WTC11 (cell line): ENCODE measurements around the gene ACOXL. TPM values are rescaled to one million over a fixed set of nuclear protein-coding genes. Genes with fewer than 3 reads are reported as not detected.

Experiments
- ATAC-seq: fragments of 200-7000 bp; cut with Tn5 transposase; 2 replicates; pipeline ENCODE4 v1.10.0; 2021; ENCODE audit warnings: mild to moderate bottlenecking, moderate library complexity
- CTCF ChIA-PET: fragments of 300-600 bp; sonication (Branson Sonifier 250); formaldehyde crosslinking; loops from one replicate; lab custom pipeline; 2021; ENCODE audit warnings: antibody characterized with exemption; lab: Charles Lee
- POLR2A ChIA-PET: fragments of 350-600 bp; sonication (Branson Sonifier 250); formaldehyde crosslinking; loops from one replicate; lab custom pipeline; 2021; ENCODE audit warnings: antibody characterized with exemption; lab: Charles Lee
- DNase-seq: peaks from one replicate; pipeline ENCODE4 v3.0.0; 2021; ENCODE audit warnings: low spot score
- H3K27ac Mint-ChIP-seq: 2 replicates; pipeline ENCODE4 v1.8.0; 2021; ENCODE audit warnings: mixed read lengths
- H3K27me3 Mint-ChIP-seq: 2 replicates; pipeline ENCODE4 v1.8.0; 2021; ENCODE audit warnings: low read depth, mild to moderate bottlenecking, moderate library complexity, mixed read lengths
- H3K36me3 Mint-ChIP-seq: 2 replicates; pipeline ENCODE4 v1.8.0; 2021; ENCODE audit warnings: mixed read lengths
- H3K4me1 Mint-ChIP-seq: 2 replicates; pipeline ENCODE4 v1.8.0; 2022; ENCODE audit warnings: mixed read lengths
- H3K4me3 Mint-ChIP-seq: 2 replicates; pipeline ENCODE4 v1.8.0; 2021; ENCODE audit warnings: mild to moderate bottlenecking, moderate library complexity, mixed read lengths
- H3K9me3 Mint-ChIP-seq: 2 replicates; pipeline ENCODE4 v1.8.0; 2021; ENCODE audit warnings: mixed read lengths
- E2F5 ChIP-seq: sonication (generic); formaldehyde crosslinking; IDR thresholded peaks from 2 replicates; pipeline ENCODE4 v1.8.1; 2022; ENCODE audit warnings: mild to moderate bottlenecking, moderate library complexity, missing genetic modification reagents
- GABPB1 ChIP-seq: sonication (generic); formaldehyde crosslinking; IDR thresholded peaks from 2 replicates; pipeline ENCODE4 v1.8.1; 2023; ENCODE audit warnings: mild to moderate bottlenecking, missing genetic modification reagents
- PRRX2 ChIP-seq: fragments of 250-450 bp; sonication (Bioruptor Pico); IDR thresholded peaks from 2 replicates; pipeline ENCODE4 v1.8.0; 2021; ENCODE audit warnings: mild to moderate bottlenecking
- RORB ChIP-seq: fragments of 250-450 bp; sonication (Bioruptor Pico); IDR thresholded peaks from 2 replicates; pipeline ENCODE4 v1.9.0; 2021; ENCODE audit warnings: mild to moderate bottlenecking
- TCF7 ChIP-seq: sonication (generic); formaldehyde crosslinking; IDR thresholded peaks from 2 replicates; pipeline ENCODE4 v1.8.0; 2022; ENCODE audit warnings: mild to moderate bottlenecking, low read depth, missing genetic modification reagents, moderate library complexity
- TEAD1 ChIP-seq: sonication (generic); formaldehyde crosslinking; IDR thresholded peaks from 2 replicates; pipeline ENCODE4 v1.8.0; 2022; ENCODE audit warnings: mild to moderate bottlenecking, missing genetic modification reagents
- ZBTB21 ChIP-seq: sonication (generic); formaldehyde crosslinking; IDR thresholded peaks from 2 replicates; pipeline ENCODE4 v1.8.1; 2023; ENCODE audit warnings: mild to moderate bottlenecking, missing genetic modification reagents, borderline replicate concordance
- ZNF263 ChIP-seq: sonication (generic); formaldehyde crosslinking; IDR thresholded peaks from 2 replicates; pipeline ENCODE4 v1.8.1; 2022; ENCODE audit warnings: low read depth, mild to moderate bottlenecking, moderate library complexity, missing genetic modification reagents
- ZNF512 ChIP-seq: sonication (generic); formaldehyde crosslinking; IDR thresholded peaks from 2 replicates; pipeline ENCODE4 v1.8.1; 2022; ENCODE audit warnings: missing genetic modification reagents, borderline replicate concordance
- ZNF671 ChIP-seq: fragments of 250-450 bp; sonication (Bioruptor Pico); IDR thresholded peaks from 2 replicates; pipeline ENCODE4 v1.8.0; 2021; ENCODE audit warnings: mild to moderate bottlenecking
- total RNA-seq: library from RNA; stranded (reverse); gene quantifications from 3 replicates; pipeline ENCODE4 v1.2.3, GENCODE V29; 2021
- TF ChIP-seq, protein P1 (sequence below): sonication (generic); formaldehyde crosslinking; conservative IDR thresholded peaks from 2 replicates; pipeline ENCODE4 v1.8.1; 2023; ENCODE audit warnings: mild to moderate bottlenecking, low read depth, missing genetic modification reagents, moderate library complexity
- TF ChIP-seq, protein P2 (sequence below): sonication (generic); formaldehyde crosslinking; IDR thresholded peaks from 2 replicates; pipeline ENCODE4 v1.8.0; 2022; ENCODE audit warnings: mild to moderate bottlenecking, missing genetic modification reagents
- TF ChIP-seq, protein P3 (sequence below): sonication (generic); formaldehyde crosslinking; IDR thresholded peaks from 2 replicates; pipeline ENCODE4 v1.8.1; 2023; ENCODE audit warnings: mild to moderate bottlenecking, missing genetic modification reagents
- TF ChIP-seq, protein P4 (sequence below): fragments of 250-450 bp; sonication (Bioruptor Pico); IDR thresholded peaks from 2 replicates; pipeline ENCODE4 v1.9.0; 2021; ENCODE audit warnings: mild to moderate bottlenecking
- TF ChIP-seq, protein P5 (sequence below): sonication (generic); formaldehyde crosslinking; IDR thresholded peaks from 2 replicates; pipeline ENCODE4 v1.8.1; 2022; ENCODE audit warnings: mild to moderate bottlenecking, missing genetic modification reagents, moderate library complexity, borderline replicate concordance

Gene ACOXL
- total RNA-seq, 1 experiment from 2014 or later, result 14.9 TPM

- H3K27me3 Mint-ChIP-seq, result no peaks in the 10 kb centered on the region
- DNase-seq, result no peak
- no peak overlapping the region for H3K4me3 Mint-ChIP-seq
- peaks cover 4% of the 10 kb centered on the region; the same call in 1 of the 2 replicates for H3K36me3 Mint-ChIP-seq
- ATAC-seq, result no peak
- POLR2A ChIA-PET, result no interaction called here
- TF ChIP-seq ZNF671 (CRISPR knock-in tag) (no peak), TCF7 (no peak), ZNF263 (no peak), PRRX2 (no peak), TEAD1 (CRISPR knock-in tag) (no peak)
- TF ChIP-seq, protein P1, sequence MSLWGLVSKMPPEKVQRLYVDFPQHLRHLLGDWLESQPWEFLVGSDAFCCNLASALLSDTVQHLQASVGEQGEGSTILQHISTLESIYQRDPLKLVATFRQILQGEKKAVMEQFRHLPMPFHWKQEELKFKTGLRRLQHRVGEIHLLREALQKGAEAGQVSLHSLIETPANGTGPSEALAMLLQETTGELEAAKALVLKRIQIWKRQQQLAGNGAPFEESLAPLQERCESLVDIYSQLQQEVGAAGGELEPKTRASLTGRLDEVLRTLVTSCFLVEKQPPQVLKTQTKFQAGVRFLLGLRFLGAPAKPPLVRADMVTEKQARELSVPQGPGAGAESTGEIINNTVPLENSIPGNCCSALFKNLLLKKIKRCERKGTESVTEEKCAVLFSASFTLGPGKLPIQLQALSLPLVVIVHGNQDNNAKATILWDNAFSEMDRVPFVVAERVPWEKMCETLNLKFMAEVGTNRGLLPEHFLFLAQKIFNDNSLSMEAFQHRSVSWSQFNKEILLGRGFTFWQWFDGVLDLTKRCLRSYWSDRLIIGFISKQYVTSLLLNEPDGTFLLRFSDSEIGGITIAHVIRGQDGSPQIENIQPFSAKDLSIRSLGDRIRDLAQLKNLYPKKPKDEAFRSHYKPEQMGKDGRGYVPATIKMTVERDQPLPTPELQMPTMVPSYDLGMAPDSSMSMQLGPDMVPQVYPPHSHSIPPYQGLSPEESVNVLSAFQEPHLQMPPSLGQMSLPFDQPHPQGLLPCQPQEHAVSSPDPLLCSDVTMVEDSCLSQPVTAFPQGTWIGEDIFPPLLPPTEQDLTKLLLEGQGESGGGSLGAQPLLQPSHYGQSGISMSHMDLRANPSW (CRISPR knock-in tag), result no peak
- TF ChIP-seq, all 79 proteins: peak for 0
- Mint-ChIP-seq H3K4me1 (peaks cover 12% of the 10 kb centered on the region), H3K9me3 (no peaks in the 10 kb centered on the region), H3K27ac (no peak overlapping the region)
- CTCF ChIA-PET, result no interaction called here
These were observed 83.6 kb downstream of the ACOXL start for GRCh38 chr2:110815938-110816337.

DNA sequence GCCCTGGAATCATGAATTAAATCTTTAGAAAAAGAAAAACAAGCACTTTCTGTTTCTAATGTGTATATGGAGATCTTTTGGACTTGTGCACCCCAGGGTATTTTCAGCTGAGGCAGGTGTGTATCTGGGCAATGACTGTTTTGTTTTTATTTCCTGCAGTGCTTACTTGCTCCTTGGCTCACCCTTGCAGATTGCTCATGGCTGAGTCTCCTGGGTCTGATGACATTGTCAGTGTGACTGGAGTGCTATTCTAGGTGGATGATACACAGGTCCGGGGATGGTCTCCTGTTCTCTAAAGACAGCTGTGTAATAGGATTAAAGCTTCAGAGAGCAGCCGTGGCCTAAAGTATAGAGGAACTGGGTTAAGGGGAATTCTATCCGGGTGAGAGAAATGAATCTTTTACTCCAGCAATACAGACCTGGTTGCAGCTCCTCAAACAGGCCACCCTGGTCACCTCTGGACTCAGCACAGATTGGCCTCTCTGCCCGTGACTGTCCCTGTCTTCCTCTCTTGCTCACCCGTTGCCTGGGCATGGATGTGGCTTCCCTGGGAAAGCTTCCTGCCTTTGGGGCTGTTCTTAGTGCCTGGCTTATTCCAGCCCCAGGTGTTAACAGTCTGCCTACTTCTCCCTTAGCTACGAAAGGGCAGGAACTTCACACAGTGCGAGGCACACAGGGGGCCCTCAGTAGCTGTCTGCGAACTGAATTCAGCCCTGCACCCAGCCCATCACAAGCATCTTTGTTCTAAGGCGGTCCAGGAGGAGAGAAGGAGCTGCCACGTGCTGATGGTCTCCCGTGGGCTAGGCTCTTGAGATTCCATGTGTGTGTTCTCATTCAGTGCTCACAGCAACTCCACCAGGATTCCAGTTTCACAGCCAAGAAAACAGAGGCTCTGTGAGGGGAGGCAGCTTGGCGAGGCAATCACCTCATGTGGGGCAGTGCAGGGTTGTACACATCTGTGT is 84.3 kb downstream of the ACOXL start:
- DNase-seq, result no peak
- no peak for ATAC-seq
- H3K27ac Mint-ChIP-seq, result no peak overlapping the region
- H3K4me3 Mint-ChIP-seq, result no peak overlapping the region
- no peaks in the 10 kb centered on the region; the same call in 1 of the 2 replicates for H3K9me3 Mint-ChIP-seq
- H3K27me3 Mint-ChIP-seq, result no peaks in the 10 kb centered on the region
- CTCF ChIA-PET, result no interaction called here
- POLR2A ChIA-PET, result no interaction called here
- H3K4me1 Mint-ChIP-seq, result peaks cover 6% of the 10 kb centered on the region
- peaks cover 7% of the 10 kb centered on the region for H3K36me3 Mint-ChIP-seq
- TF ChIP-seq ZBTB21 (CRISPR knock-in tag) (no peak), GABPB1 (CRISPR knock-in tag) (no peak), ZNF512 (CRISPR knock-in tag) (no peak), E2F5 (CRISPR knock-in tag) (no peak), RORB (CRISPR knock-in tag) (no peak)
- TF ChIP-seq, protein P2, sequence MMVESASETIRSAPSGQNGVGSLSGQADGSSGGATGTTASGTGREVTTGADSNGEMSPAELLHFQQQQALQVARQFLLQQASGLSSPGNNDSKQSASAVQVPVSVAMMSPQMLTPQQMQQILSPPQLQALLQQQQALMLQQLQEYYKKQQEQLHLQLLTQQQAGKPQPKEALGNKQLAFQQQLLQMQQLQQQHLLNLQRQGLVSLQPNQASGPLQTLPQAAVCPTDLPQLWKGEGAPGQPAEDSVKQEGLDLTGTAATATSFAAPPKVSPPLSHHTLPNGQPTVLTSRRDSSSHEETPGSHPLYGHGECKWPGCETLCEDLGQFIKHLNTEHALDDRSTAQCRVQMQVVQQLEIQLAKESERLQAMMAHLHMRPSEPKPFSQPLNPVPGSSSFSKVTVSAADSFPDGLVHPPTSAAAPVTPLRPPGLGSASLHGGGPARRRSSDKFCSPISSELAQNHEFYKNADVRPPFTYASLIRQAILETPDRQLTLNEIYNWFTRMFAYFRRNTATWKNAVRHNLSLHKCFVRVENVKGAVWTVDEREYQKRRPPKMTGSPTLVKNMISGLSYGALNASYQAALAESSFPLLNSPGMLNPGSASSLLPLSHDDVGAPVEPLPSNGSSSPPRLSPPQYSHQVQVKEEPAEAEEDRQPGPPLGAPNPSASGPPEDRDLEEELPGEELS (CRISPR knock-in tag), result no peak
- TF ChIP-seq, protein P3, sequence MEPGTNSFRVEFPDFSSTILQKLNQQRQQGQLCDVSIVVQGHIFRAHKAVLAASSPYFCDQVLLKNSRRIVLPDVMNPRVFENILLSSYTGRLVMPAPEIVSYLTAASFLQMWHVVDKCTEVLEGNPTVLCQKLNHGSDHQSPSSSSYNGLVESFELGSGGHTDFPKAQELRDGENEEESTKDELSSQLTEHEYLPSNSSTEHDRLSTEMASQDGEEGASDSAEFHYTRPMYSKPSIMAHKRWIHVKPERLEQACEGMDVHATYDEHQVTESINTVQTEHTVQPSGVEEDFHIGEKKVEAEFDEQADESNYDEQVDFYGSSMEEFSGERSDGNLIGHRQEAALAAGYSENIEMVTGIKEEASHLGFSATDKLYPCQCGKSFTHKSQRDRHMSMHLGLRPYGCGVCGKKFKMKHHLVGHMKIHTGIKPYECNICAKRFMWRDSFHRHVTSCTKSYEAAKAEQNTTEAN, result no peak
- TF ChIP-seq, protein P4, sequence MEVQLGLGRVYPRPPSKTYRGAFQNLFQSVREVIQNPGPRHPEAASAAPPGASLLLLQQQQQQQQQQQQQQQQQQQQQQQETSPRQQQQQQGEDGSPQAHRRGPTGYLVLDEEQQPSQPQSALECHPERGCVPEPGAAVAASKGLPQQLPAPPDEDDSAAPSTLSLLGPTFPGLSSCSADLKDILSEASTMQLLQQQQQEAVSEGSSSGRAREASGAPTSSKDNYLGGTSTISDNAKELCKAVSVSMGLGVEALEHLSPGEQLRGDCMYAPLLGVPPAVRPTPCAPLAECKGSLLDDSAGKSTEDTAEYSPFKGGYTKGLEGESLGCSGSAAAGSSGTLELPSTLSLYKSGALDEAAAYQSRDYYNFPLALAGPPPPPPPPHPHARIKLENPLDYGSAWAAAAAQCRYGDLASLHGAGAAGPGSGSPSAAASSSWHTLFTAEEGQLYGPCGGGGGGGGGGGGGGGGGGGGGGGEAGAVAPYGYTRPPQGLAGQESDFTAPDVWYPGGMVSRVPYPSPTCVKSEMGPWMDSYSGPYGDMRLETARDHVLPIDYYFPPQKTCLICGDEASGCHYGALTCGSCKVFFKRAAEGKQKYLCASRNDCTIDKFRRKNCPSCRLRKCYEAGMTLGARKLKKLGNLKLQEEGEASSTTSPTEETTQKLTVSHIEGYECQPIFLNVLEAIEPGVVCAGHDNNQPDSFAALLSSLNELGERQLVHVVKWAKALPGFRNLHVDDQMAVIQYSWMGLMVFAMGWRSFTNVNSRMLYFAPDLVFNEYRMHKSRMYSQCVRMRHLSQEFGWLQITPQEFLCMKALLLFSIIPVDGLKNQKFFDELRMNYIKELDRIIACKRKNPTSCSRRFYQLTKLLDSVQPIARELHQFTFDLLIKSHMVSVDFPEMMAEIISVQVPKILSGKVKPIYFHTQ, result no peak
- TF ChIP-seq, protein P5, sequence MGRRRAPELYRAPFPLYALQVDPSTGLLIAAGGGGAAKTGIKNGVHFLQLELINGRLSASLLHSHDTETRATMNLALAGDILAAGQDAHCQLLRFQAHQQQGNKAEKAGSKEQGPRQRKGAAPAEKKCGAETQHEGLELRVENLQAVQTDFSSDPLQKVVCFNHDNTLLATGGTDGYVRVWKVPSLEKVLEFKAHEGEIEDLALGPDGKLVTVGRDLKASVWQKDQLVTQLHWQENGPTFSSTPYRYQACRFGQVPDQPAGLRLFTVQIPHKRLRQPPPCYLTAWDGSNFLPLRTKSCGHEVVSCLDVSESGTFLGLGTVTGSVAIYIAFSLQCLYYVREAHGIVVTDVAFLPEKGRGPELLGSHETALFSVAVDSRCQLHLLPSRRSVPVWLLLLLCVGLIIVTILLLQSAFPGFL (CRISPR knock-in tag), result no peak
